Right lobe of liver (tissue), 4 donors: ENCODE measurements around the gene ITPRID1.

ENCODE experiments used
- POLR2A ChIP-seq: fragments of 450-650 bp; IDR thresholded peaks from one replicate; pipeline ENCODE4 v1.6.1; 2017; ENCODE audit warnings: antibody characterized with exemption, mild to moderate bottlenecking
- TF ChIP-seq, protein P1 (sequence below), 4 donors: fragments of 200-600 bp in 3 of 4; fragments of 450-650 bp in 1 of 4; IDR thresholded peaks; one replicate each; pipeline versions ENCODE4 v1.5.1 to v1.8.0; 2016 to 2022; ENCODE audit warnings: antibody characterized with exemption in 4 of 4, mild to moderate bottlenecking in 2 of 4
- donor health status: DM: no; HTN: no; CAD: no.
- donor health status: DM: no; HTN: no; CAD: no.
- donor health status: DM: no; HTN: yes; CAD: no.

DNA sequence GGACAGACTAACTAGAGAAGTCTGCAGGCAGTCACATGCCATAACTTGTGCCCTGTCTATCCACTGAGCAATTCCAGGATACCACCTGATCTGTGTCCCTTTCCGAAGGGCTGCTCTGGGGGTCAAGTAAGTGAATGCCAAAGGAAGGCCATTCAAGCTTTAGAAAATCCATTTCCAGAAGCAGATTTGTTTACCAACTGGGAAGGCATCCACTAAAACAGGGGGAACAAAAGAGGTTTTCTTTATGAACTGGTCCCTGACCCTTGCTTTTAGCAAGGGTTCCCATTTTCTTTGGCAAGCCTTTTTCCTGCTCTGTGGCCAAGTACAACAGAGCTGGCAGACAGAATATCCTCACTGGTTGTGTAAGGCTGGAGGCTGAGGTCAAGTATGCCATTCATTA lies 36.5 kb downstream of the ITPRID1 start:
- TF ChIP-seq, protein P1, sequence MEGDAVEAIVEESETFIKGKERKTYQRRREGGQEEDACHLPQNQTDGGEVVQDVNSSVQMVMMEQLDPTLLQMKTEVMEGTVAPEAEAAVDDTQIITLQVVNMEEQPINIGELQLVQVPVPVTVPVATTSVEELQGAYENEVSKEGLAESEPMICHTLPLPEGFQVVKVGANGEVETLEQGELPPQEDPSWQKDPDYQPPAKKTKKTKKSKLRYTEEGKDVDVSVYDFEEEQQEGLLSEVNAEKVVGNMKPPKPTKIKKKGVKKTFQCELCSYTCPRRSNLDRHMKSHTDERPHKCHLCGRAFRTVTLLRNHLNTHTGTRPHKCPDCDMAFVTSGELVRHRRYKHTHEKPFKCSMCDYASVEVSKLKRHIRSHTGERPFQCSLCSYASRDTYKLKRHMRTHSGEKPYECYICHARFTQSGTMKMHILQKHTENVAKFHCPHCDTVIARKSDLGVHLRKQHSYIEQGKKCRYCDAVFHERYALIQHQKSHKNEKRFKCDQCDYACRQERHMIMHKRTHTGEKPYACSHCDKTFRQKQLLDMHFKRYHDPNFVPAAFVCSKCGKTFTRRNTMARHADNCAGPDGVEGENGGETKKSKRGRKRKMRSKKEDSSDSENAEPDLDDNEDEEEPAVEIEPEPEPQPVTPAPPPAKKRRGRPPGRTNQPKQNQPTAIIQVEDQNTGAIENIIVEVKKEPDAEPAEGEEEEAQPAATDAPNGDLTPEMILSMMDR (IDR thresholded peaks at IDR 0.05): no peak
- no peak for TF ChIP-seq POLR2A
